Testis (tissue), 3 donors: ENCODE measurements around the gene GPR179. TPM values are rescaled to one million over a fixed set of nuclear protein-coding genes. Genes with fewer than 3 reads are reported as not detected.
A peak's percentile ranks its signal among the peaks of the same experiment; 100 is the strongest.

Experiments
- DNase-seq: peaks from one replicate; pipeline ENCODE4 v3.0.0-alpha.2; 2019
- H3K27ac ChIP-seq, 2 donors: fragments of 200-600 bp; sonication (generic); one replicate each; pipeline ENCODE4 v1.5.1; 2019
- H3K27me3 ChIP-seq: fragments of 200-600 bp; sonication (generic); one replicate; pipeline ENCODE4 v1.5.1; 2019
- H3K36me3 ChIP-seq: fragments of 200-600 bp; sonication (generic); one replicate; pipeline ENCODE4 v1.5.1; 2017; ENCODE audit warnings: low read depth; ENCODE audit errors: missing control alignments
- H3K4me1 ChIP-seq: fragments of 200-600 bp; sonication (generic); one replicate; pipeline ENCODE4 v1.5.1; 2019
- H3K4me3 ChIP-seq, 2 donors: fragments of 200-600 bp; sonication (generic); one replicate each; pipeline ENCODE4 v1.5.1; 2017 to 2019
- H3K9me3 ChIP-seq: fragments of 200-600 bp; sonication (generic); one replicate; pipeline ENCODE4 v1.5.1; 2017
- POLR2A ChIP-seq: fragments of 450-650 bp; IDR thresholded peaks from one replicate; pipeline ENCODE4 v1.6.1; 2017; ENCODE audit warnings: antibody characterized with exemption, mild to moderate bottlenecking, moderate library complexity
- WGBS, 2 donors: methylation state at CpG; one replicate each; pipeline ENCODE4 v1.1.5; 2018; 5-methylcytosine and 5-hydroxymethylcytosine counted together
- intact Hi-C: fragments of 100-400 bp; cut with DNase I; formaldehyde crosslinking; loops from one replicate; pipeline ENCODE4 v1.15.1; 2023; ENCODE audit warnings: low total_unique reads
- polyA plus RNA-seq: library from polyadenylated mRNA; stranded (reverse); fragments of 350-450 nt; fragmentation: Illumina TruSeq; extraction: RNeasy Lipid Tissue Mini Kit (QIAGEN cat#74804); gene quantifications from one replicate; pipeline ENCODE4 v1.2.3, GENCODE V29; 2014; ENCODE audit warnings: low read depth, low replicate concordance; ENCODE audit not compliant: insufficient read depth
- total RNA-seq, 2 donors: library from RNA; depleted of rRNA; stranded (reverse); fragments of >200 nt; gene quantifications; one replicate each; pipeline ENCODE4 v1.2.3, GENCODE V29; 2016
- TF ChIP-seq, protein P1 (sequence below), 3 experiments: fragments of 450-650 bp in 2 of 3; fragments of 200-600 bp in 1 of 3; sonication (generic) in 1 of 3; IDR thresholded peaks; one replicate each; pipeline ENCODE4 v1.5.1; 2016 to 2019; ENCODE audit warnings: antibody characterized with exemption in 3 of 3, mild to moderate bottlenecking in 2 of 3, moderate library complexity in 1 of 3

GPR179 gene
- total and polyA plus RNA-seq, 3 donors from 2014 or later, result 0.61 to 1.3 (median 0.93) TPM

- H3K27ac ChIP-seq, result no peak overlapping the region
- DNase-seq, result no peak
- intact Hi-C loops, result loop anchor here (5.0 kb wide), 1 partner anchor 58 kb away; no protein-coding TSS in a partner anchor
- TF ChIP-seq, protein P1, sequence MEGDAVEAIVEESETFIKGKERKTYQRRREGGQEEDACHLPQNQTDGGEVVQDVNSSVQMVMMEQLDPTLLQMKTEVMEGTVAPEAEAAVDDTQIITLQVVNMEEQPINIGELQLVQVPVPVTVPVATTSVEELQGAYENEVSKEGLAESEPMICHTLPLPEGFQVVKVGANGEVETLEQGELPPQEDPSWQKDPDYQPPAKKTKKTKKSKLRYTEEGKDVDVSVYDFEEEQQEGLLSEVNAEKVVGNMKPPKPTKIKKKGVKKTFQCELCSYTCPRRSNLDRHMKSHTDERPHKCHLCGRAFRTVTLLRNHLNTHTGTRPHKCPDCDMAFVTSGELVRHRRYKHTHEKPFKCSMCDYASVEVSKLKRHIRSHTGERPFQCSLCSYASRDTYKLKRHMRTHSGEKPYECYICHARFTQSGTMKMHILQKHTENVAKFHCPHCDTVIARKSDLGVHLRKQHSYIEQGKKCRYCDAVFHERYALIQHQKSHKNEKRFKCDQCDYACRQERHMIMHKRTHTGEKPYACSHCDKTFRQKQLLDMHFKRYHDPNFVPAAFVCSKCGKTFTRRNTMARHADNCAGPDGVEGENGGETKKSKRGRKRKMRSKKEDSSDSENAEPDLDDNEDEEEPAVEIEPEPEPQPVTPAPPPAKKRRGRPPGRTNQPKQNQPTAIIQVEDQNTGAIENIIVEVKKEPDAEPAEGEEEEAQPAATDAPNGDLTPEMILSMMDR (IDR thresholded peaks at IDR 0.05), result no peak
- H3K36me3 ChIP-seq, result no peaks in the 10 kb centered on the region
- no peak overlapping the region for H3K4me3 ChIP-seq
- WGBS, 2 donors, result 76 to 88% methylated on average over 7 of the region's 7 CpGs
- H3K4me1 ChIP-seq, result peaks cover 41% of the 10 kb centered on the region
- no peaks in the 10 kb centered on the region for H3K9me3 ChIP-seq
- H3K27me3 ChIP-seq, result no peaks in the 10 kb centered on the region
Observed at GRCh38 chr17:38354466-38354865, 10.7 kb upstream of the GPR179 start.

DNA sequence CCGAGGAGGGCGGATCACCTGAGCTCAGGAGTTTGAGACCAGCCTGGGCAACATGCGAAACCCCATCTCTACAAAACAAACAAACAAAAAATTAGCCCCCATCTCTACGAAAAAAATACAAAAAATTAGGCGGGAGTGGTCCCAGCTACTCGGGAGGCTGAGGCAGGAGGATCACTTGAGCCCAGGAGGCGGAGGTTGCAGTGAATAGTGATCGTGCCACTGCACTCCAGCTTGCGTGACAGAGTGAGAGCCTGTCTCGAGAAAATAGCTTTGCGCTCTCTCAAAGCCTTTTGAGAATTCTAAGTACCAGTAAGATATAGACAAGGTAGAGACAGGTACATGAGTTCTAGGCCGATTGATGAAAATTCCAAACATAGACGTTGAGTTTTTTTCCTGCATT lies 9.9 kb upstream of the GPR179 start:
- H3K27ac ChIP-seq, result no peak overlapping the region
- DNase-seq, result no peak
- TF ChIP-seq, protein P1 (IDR thresholded peaks at IDR 0.05), result no peak
- no peak for TF ChIP-seq POLR2A
- intact Hi-C loops, result loop anchor here (5.0 kb wide), 1 partner anchor 59 kb away; no protein-coding TSS in a partner anchor
- H3K36me3 ChIP-seq, result no peaks in the 10 kb centered on the region
- no peak overlapping the region for H3K4me3 ChIP-seq
- H3K27me3 ChIP-seq, result no peaks in the 10 kb centered on the region
- 59 to 68% methylated on average over 13 of the region's 13 CpGs for WGBS, 2 donors
- H3K9me3 ChIP-seq, result no peaks in the 10 kb centered on the region
- peaks cover 36% of the 10 kb centered on the region for H3K4me1 ChIP-seq

DNA sequence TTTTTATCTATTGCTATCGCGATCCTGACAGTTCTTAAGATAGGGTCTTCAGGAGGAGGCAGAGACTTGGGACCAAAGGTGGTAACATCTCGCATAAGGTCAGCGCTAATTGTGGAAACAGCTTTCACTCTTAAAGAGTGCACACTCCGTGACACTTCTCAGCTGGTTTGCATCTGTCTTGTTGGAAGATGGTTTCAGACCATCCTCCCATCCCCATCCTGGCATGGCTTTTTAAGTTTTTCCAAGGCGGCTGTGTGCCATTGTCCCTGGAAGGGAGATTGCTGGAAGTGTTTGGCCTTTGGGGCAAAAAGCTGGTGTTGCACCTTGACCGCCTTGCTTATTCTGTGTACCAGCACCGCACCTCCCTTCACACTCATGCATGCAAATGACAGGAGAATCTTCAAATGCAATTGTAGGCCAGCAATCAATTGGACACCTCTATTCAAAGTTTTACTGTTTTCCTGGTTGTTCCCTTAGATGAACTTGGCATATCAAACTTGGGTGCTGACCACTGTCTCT lies 9.4 kb upstream of the GPR179 start:
- intact Hi-C loops, result loop anchor here (5.0 kb wide), 1 partner anchor 59 kb away; no protein-coding TSS in a partner anchor
- 10 to 12% methylated on average over 8 of the region's 8 CpGs for WGBS, 2 donors
- no peak for DNase-seq
- H3K4me1 ChIP-seq, result peaks cover 33% of the 10 kb centered on the region
- no peak overlapping the region for H3K27ac ChIP-seq
- H3K9me3 ChIP-seq, result no peaks in the 10 kb centered on the region
- peak overlapping the region; percentile 83 to 98 for H3K4me3 ChIP-seq
- no peaks in the 10 kb centered on the region for H3K27me3 ChIP-seq
- H3K36me3 ChIP-seq, result no peaks in the 10 kb centered on the region
- TF ChIP-seq, protein P1 (IDR thresholded peaks at IDR 0.05), result no peak
- TF ChIP-seq POLR2A, result no peak

GRCh38 chr17:38352245-38353085 lies 8.7 kb upstream of the GPR179 start:
- Histone ChIP-seq H3K27me3 (no peaks in the 10 kb centered on the region), H3K9me3 (no peaks in the 10 kb centered on the region), H3K36me3 (no peaks in the 10 kb centered on the region), H3K27ac (peak overlapping the region; percentile 77 to 90), H3K4me3 (peak overlapping the region; percentile 83 to 98), H3K4me1 (peaks cover 28% of the 10 kb centered on the region)
- 0% methylated on average over 21 to 54 of the region's 72 CpGs for WGBS, 2 donors
- peak; percentile 44 for DNase-seq
- intact Hi-C loops, result loop anchor here (5.0 kb wide), 1 partner anchor 60 kb away; no protein-coding TSS in a partner anchor
- TF ChIP-seq POLR2A, result no peak
- TF ChIP-seq, protein P1 (IDR thresholded peaks at IDR 0.05), result no peak
